ENCODE results near the gene FAM83F.

The FAM83F gene

GRCh38 chr22:39965748-39966147 is 29.0 kb upstream of the FAM83F start:
- no peak for DNase-seq (ENCODE audit: low read depth in 2 of 2, low spot score in 1 of 2)

GRCh38 chr22:39966470-39966869 is 28.3 kb upstream of the FAM83F start:
- DNase-seq (ENCODE audit: low read depth in 2 of 2, low spot score in 1 of 2): no peak

GRCh38 chr22:39967103-39967829 is 27.5 kb upstream of the FAM83F start:
- no peak for DNase-seq (ENCODE audit: low read depth in 2 of 2, low spot score in 1 of 2)

- DNase-seq (ENCODE audit: low read depth in 2 of 2, low spot score in 1 of 2): no peak
Observed at GRCh38 chr22:39967996-39968972, 26.5 kb upstream of the FAM83F start.

GRCh38 chr22:39970742-39971141 is 24.0 kb upstream of the FAM83F start:
- no peak for DNase-seq (ENCODE audit: low read depth in 2 of 2, low spot score in 1 of 2)

- DNase-seq (ENCODE audit: low read depth in 2 of 2, low spot score in 1 of 2): no peak
Observed at GRCh38 chr22:39972641-39973040, 22.1 kb upstream of the FAM83F start.

GRCh38 chr22:39973656-39974055 is 21.1 kb upstream of the FAM83F start:
- no peak for DNase-seq (ENCODE audit: low read depth in 2 of 2, low spot score in 1 of 2)

GRCh38 chr22:39974065-39974464 is 20.7 kb upstream of the FAM83F start:
- DNase-seq (ENCODE audit: low read depth in 2 of 2, low spot score in 1 of 2): no peak

GRCh38 chr22:39979048-39979447 is 15.7 kb upstream of the FAM83F start:
- no peak for DNase-seq (ENCODE audit: low read depth in 2 of 2, low spot score in 1 of 2)

GRCh38 chr22:39979458-39979857 is 15.3 kb upstream of the FAM83F start:
- DNase-seq (ENCODE audit: low read depth in 2 of 2, low spot score in 1 of 2): no peak

GRCh38 chr22:39980596-39980995 is 14.2 kb upstream of the FAM83F start:
- no peak for DNase-seq (ENCODE audit: low read depth in 2 of 2, low spot score in 1 of 2)

GRCh38 chr22:39983346-39983745 is 11.4 kb upstream of the FAM83F start:
- DNase-seq (ENCODE audit: low read depth in 2 of 2, low spot score in 1 of 2): no peak

GRCh38 chr22:39984006-39984405 is 10.7 kb upstream of the FAM83F start:
- no peak for DNase-seq (ENCODE audit: low read depth in 2 of 2, low spot score in 1 of 2)

GRCh38 chr22:39984746-39985145 is 10.0 kb upstream of the FAM83F start:
- no peak for DNase-seq (ENCODE audit: low read depth in 2 of 2, low spot score in 1 of 2)

GRCh38 chr22:39985383-39986035 is 9.2 kb upstream of the FAM83F start:
- DNase-seq (ENCODE audit: low read depth in 2 of 2, low spot score in 1 of 2): no peak

- no peak for DNase-seq (ENCODE audit: low read depth in 2 of 2, low spot score in 1 of 2)
Observed at GRCh38 chr22:39988386-39989114, 6.2 kb upstream of the FAM83F start.

- DNase-seq (ENCODE audit: low read depth in 2 of 2, low spot score in 1 of 2): no peak
Observed at GRCh38 chr22:39989633-39990032, 5.1 kb upstream of the FAM83F start.

GRCh38 chr22:39990686-39991085 is 4.1 kb upstream of the FAM83F start:
- DNase-seq (ENCODE audit: low read depth in 2 of 2, low spot score in 1 of 2): no peak

- DNase-seq (ENCODE audit: low read depth in 2 of 2, low spot score in 1 of 2): no peak
Observed at GRCh38 chr22:39991159-39991860, 3.4 kb upstream of the FAM83F start.

- DNase-seq (ENCODE audit: low read depth in 2 of 2, low spot score in 1 of 2): no peak
Observed at GRCh38 chr22:39992088-39992826, 2.5 kb upstream of the FAM83F start.
